Esophagus muscularis mucosa (tissue), 4 donors: ENCODE data around the gene CCIN. TPM values are rescaled to one million over a fixed set of nuclear protein-coding genes. Genes with fewer than 3 reads are reported as not detected.

ENCODE experiments used
- DNase-seq: peaks from one replicate; pipeline ENCODE4 v3.0.0-alpha.2; 2017; ENCODE audit errors: extremely low spot score
- H3K27ac ChIP-seq, 4 donors: fragments of 200-600 bp; sonication (generic); replicated peaks in 1 of 4; 1 replicate in 3 of 4; 2 replicates in 1 of 4; pipeline ENCODE4 v1.5.1; 2016 to 2019; ENCODE audit warnings: mild to moderate bottlenecking in 1 of 4
- H3K27me3 ChIP-seq, 4 donors: fragments of 200-600 bp; sonication (generic); one replicate each; pipeline versions ENCODE4 v1.5.1 to v1.6.0; 2016 to 2019
- H3K36me3 ChIP-seq, 4 donors: fragments of 200-600 bp; sonication (generic); one replicate each; pipeline ENCODE4 v1.5.1; 2016 to 2019
- H3K4me1 ChIP-seq, 4 donors: fragments of 200-600 bp; sonication (generic); one replicate each; pipeline ENCODE4 v1.5.1; 2016 to 2019
- H3K4me3 ChIP-seq, 4 donors: fragments of 200-600 bp; sonication (generic); 1 replicate in 2 of 4; 2 replicates in 2 of 4; pipeline ENCODE4 v1.5.1; 2016 to 2019; ENCODE audit warnings: mild to moderate bottlenecking in 4 of 4, moderate library complexity in 1 of 4
- H3K9me3 ChIP-seq, 4 donors: fragments of 200-600 bp; sonication (generic); 1 replicate in 3 of 4; 2 replicates in 1 of 4; pipeline ENCODE4 v1.5.1; 2016 to 2019
- EP300 ChIP-seq: sonication (generic); formaldehyde crosslinking; IDR thresholded peaks from one replicate; pipeline ENCODE4 v1.6.1; 2017; ENCODE audit warnings: antibody characterized with exemption
- POLR2A ChIP-seq: fragments of 450-650 bp; IDR thresholded peaks from one replicate; pipeline ENCODE4 v1.6.1; 2017; ENCODE audit warnings: antibody characterized with exemption, moderate library complexity, mild to moderate bottlenecking, low read depth
- POLR2AphosphoS5 ChIP-seq, 2 donors: sonication (generic); formaldehyde crosslinking; IDR thresholded peaks; one replicate each; pipeline ENCODE4 v1.6.1; 2017; ENCODE audit warnings: antibody characterized with exemption in 2 of 2
- WGBS: methylation state at CpG from one replicate; pipeline ENCODE4 v1.1.5; 2018; 5-methylcytosine and 5-hydroxymethylcytosine counted together
- intact Hi-C: fragments of 100-400 bp; cut with DNase I; formaldehyde crosslinking; loops from one replicate; pipeline ENCODE4 v1.15.1; 2023
- total RNA-seq, 4 donors: library from RNA; depleted of rRNA; stranded (reverse); fragments of >200 nt; gene quantifications; one replicate each; pipeline versions ENCODE4 v1.1.0 to v1.2.1, GENCODE V29; 2016
- TF ChIP-seq, protein P1 (sequence below), 3 experiments: fragments of 200-600 bp in 2 of 3; fragments of 450-650 bp in 1 of 3; sonication (generic) in 2 of 3; IDR thresholded peaks; one replicate each; pipeline ENCODE4 v1.5.1; 2017 to 2019; ENCODE audit warnings: antibody characterized with exemption in 3 of 3, mild to moderate bottlenecking in 2 of 3, moderate library complexity in 1 of 3

Gene CCIN
- total RNA-seq, 4 donors from 2014 or later: 0.39 to 1.0 (median 0.46) TPM

DNA sequence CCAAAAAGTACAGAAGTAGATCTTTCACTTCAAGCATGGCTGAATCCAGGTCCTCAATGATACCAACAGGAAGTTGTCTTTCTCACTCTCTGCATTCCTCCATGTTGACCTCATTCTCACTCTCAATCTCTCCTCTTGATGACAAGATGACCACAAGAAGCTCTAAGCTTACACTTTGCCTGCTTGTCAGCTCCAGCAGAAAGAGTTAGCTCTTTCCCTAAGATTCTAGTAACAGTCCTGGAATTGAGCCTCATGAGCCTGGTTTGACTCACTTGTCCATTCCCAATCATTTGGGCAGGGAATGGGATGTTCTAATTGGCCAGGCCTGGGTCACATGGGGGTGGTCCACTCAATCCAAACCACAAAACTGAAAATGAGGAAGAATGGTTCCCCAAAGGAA, 18.2 kb downstream of the CCIN start:
- Histone ChIP-seq H3K27ac (no peak overlapping the region), H3K4me1 (peaks cover 14 to 18% (median 18%) of the 10 kb centered on the region in 4 donors), H3K27me3 (no peaks in the 10 kb centered on the region), H3K4me3 (no peak overlapping the region), H3K9me3 (no peaks in the 10 kb centered on the region), H3K36me3 (no peaks in the 10 kb centered on the region)
- DNase-seq: no peak
- intact Hi-C loops: no loop called here
- no peak for TF ChIP-seq EP300

DNA sequence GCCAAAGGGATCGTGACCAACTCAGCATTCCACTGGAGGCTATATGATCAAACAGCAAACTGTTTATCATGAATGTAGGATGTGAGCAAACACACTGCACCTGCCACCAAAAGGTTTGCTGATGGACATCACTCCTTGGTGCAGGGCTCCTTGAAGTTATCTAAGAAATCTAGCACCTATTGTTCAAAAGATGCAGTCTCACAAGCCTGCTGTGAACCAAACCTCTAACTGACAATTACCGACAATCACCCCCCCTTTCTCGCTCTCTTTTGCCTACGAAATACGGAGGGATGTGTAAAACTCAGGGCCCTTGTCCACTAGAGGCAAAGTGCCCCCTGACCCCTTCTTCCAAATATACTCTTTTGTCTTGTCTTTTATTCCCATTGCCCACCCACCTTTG, 19.0 kb downstream of the CCIN start:
- 90% methylated on average over 5 of the region's 5 CpGs for WGBS
- no peak for DNase-seq
- Histone ChIP-seq H3K36me3 (no peaks in the 10 kb centered on the region), H3K4me1 (peaks cover 22 to 26% (median 26%) of the 10 kb centered on the region in 4 donors), H3K27me3 (no peaks in the 10 kb centered on the region), H3K4me3 (no peak overlapping the region), H3K27ac (no peak overlapping the region), H3K9me3 (no peaks in the 10 kb centered on the region)
- intact Hi-C loops: no loop called here
- TF ChIP-seq POLR2AphosphoS5 (IDR thresholded peaks at IDR 0.05) (no peak), EP300 (no peak), POLR2A (no peak)
- TF ChIP-seq, protein P1, sequence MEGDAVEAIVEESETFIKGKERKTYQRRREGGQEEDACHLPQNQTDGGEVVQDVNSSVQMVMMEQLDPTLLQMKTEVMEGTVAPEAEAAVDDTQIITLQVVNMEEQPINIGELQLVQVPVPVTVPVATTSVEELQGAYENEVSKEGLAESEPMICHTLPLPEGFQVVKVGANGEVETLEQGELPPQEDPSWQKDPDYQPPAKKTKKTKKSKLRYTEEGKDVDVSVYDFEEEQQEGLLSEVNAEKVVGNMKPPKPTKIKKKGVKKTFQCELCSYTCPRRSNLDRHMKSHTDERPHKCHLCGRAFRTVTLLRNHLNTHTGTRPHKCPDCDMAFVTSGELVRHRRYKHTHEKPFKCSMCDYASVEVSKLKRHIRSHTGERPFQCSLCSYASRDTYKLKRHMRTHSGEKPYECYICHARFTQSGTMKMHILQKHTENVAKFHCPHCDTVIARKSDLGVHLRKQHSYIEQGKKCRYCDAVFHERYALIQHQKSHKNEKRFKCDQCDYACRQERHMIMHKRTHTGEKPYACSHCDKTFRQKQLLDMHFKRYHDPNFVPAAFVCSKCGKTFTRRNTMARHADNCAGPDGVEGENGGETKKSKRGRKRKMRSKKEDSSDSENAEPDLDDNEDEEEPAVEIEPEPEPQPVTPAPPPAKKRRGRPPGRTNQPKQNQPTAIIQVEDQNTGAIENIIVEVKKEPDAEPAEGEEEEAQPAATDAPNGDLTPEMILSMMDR (IDR thresholded peaks at IDR 0.05): no peak

DNA sequence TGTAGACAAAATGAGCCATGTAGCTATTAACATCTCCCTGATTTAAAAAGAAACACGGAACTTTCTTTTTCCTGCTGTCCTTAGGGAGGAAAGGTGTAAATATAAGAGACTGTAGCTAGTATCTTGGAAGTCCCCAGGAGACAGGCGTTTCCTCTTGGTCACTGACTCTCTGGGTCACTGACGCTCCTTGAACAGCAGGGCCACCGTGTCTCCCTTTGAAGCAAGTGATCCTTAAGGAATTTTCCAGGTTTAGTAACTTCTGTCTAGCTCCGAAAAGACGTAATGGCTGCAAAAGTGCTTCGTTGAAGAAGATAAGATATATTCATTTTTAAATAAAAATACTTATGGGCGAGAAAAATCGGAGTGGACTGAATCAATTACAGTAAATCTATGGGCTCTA, 20.8 kb downstream of the CCIN start:
- peak overlapping the region; percentile 82 to 95 (median 92) for H3K4me3 ChIP-seq
- TF ChIP-seq, protein P1 (IDR thresholded peaks at IDR 0.05): no peak
- TF ChIP-seq POLR2AphosphoS5 (IDR thresholded peaks at IDR 0.05) (no peak), POLR2A (no peak), EP300 (no peak)
- peak overlapping the region; percentile 91 to 94 (median 92) for H3K27ac ChIP-seq
- WGBS: 15% methylated on average over 9 of the region's 9 CpGs
- no peaks in the 10 kb centered on the region for H3K27me3 ChIP-seq
- peaks cover 0 to 6% (median 0%) of the 10 kb centered on the region in 4 donors for H3K36me3 ChIP-seq
- DNase-seq: no peak
- no peaks in the 10 kb centered on the region for H3K9me3 ChIP-seq
- intact Hi-C loops: loop anchor here (5.0 to 10.0 kb wide), 2 partner anchors 65 to 137 kb away; partner anchors contain the start of gene GNE
- peaks cover 36 to 44% (median 44%) of the 10 kb centered on the region in 4 donors for H3K4me1 ChIP-seq

DNA sequence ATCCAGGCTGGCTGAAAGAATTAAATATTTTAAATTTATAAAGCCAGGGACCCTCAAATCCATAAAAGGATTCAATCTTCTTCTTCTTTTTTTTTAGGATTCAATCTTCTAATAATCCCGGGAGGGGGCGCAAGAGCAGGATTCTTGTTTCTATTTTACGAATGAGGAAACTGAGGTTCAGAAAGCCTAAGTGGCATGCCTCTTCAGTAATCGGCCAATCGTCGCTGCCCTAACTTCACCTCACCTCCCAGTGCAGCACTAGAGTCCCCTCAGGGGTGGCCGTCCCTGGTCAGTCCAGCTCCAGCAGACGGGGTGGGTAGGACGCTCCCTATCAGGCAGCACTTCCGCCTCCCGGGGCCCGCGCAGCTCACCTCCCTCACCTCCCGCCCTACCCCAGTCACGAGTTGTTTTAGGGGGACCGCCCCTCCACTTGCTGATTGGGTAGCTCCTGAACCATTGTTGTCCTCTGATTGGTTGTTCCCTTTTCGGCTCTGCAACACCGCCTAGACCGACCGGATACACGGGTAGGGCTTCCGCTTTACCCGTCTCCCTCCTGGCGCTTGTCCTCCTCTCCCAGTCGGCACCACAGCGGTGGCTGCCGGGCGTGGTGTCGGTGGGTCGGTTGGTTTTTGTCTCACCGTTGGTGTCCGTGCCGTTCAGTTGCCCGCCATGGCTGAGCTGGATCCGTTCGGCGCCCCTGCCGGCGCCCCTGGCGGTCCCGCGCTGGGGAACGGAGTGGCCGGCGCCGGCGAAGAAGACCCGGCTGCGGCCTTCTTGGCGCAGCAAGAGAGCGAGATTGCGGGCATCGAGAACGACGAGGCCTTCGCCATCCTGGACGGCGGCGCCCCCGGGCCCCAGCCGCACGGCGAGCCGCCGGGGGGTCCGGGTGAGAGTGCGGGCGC, 21.5 kb downstream of the CCIN start, which contains the start of gene CLTA:
Gene CLTA (plus strand): TSS at position 534 of the 902 bp plus-strand sequence. CDS start 136 bp downstream, at position 670.
- TF ChIP-seq, protein P1 (IDR thresholded peaks at IDR 0.05): peak; percentile 52 to 61 (median 56)
- peak; percentile 65 for TF ChIP-seq POLR2A
- TF ChIP-seq POLR2AphosphoS5 (IDR thresholded peaks at IDR 0.05): peak; percentile 94 to 97
- no peak for TF ChIP-seq EP300
- intact Hi-C loops: loop anchor here (5.0 to 10.0 kb wide), 2 partner anchors 64 to 137 kb away; partner anchors contain the start of gene GNE

DNA sequence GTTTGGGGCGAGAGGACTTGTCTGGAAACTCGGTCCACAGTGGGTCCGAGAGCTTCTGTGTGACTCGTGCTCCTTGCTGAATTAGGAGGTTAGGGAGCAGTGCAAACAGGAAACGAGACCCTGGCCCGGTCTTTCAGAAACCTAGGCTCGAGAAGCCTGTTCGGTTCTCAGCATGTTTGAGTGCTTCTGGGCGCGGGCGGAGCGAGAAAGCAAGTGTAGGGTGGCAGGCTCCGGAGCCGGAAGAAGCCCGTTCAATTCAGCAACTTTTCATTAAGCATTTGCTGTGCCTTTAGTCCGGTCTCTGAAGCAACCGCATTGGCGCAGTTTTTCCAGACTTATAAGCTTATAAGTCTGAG, 22.1 kb downstream of the CCIN start:
- WGBS: 2% methylated on average over 13 of the region's 18 CpGs
- intact Hi-C loops: loop anchor here (5.0 to 10.0 kb wide), 2 partner anchors 64 to 136 kb away; partner anchors contain the start of gene GNE
- peak overlapping the region; percentile 91 to 94 (median 92) for H3K27ac ChIP-seq
- DNase-seq: no peak
- peak overlapping the region; percentile 82 to 95 (median 92) for H3K4me3 ChIP-seq
- H3K9me3 ChIP-seq: no peaks in the 10 kb centered on the region
- H3K36me3 ChIP-seq: peaks cover 0 to 16% (median 5%) of the 10 kb centered on the region in 4 donors
- TF ChIP-seq POLR2A (no peak), POLR2AphosphoS5 (IDR thresholded peaks at IDR 0.05) (no peak), EP300 (no peak)
- TF ChIP-seq, protein P1 (IDR thresholded peaks at IDR 0.05): no peak
- peaks cover 36 to 55% (median 49%) of the 10 kb centered on the region in 4 donors for H3K4me1 ChIP-seq
- no peaks in the 10 kb centered on the region for H3K27me3 ChIP-seq

More for the DNA sequence above, 21.5 kb downstream of the CCIN start, which contains the start of gene CLTA:
- Histone ChIP-seq H3K27ac (peak within 1 kb of the TSS; percentile 91 to 94 (median 92)), H3K9me3 (no peaks in the 10 kb centered on the region), H3K4me3 (peak within 1 kb of the TSS; percentile 82 to 95 (median 92)), H3K4me1 (peaks cover 36 to 51% (median 47%) of the 10 kb centered on the region in 4 donors), H3K27me3 (no peaks in the 10 kb centered on the region), H3K36me3 (peaks cover 0 to 10% (median 4%) of the 10 kb centered on the region in 4 donors)
- DNase-seq: peak; percentile 99
- WGBS: under 1% methylated on average over 41 of the region's 68 CpGs
